ENCODE data around the gene CNDP1.

DNA sequence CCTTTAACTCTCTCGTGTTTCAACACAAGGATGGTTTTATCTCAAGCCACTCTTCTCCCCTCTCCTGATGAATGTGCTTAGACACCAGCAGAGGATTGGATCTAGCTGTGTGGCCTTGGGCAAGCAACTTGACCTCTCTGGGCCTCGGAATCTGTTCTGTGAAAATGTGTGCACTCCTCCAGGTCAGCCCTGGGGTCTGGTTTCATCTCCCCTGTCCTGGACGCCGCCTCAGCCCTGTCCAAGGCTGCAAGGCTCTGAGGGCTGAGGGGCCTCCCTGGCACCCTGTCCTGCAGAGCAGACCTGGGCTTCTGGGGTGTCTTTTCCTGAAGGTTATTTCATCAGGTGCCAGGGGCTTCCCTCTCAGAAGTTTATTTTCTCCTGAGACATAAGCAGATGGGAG, 28.5 kb downstream of the CNDP1 start:
- TF ChIP-seq, protein P1, sequence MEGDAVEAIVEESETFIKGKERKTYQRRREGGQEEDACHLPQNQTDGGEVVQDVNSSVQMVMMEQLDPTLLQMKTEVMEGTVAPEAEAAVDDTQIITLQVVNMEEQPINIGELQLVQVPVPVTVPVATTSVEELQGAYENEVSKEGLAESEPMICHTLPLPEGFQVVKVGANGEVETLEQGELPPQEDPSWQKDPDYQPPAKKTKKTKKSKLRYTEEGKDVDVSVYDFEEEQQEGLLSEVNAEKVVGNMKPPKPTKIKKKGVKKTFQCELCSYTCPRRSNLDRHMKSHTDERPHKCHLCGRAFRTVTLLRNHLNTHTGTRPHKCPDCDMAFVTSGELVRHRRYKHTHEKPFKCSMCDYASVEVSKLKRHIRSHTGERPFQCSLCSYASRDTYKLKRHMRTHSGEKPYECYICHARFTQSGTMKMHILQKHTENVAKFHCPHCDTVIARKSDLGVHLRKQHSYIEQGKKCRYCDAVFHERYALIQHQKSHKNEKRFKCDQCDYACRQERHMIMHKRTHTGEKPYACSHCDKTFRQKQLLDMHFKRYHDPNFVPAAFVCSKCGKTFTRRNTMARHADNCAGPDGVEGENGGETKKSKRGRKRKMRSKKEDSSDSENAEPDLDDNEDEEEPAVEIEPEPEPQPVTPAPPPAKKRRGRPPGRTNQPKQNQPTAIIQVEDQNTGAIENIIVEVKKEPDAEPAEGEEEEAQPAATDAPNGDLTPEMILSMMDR (tag by site-specific recombination; IDR thresholded peaks at IDR 0.05): no peak
- no peak for TF ChIP-seq ZNF23 (tag by site-specific recombination; IDR thresholded peaks at IDR 0.05; ENCODE audit: borderline replicate concordance)

All from HEK293 (cell line).